NT2/D1 (cell line): ENCODE data around the gene CPEB1.

Experiments used
- SUZ12 ChIP-seq: IDR thresholded peaks from 2 replicates; pipeline ENCODE4 v1.6.1; 2011; ENCODE audit not compliant: insufficient read length, insufficient read depth; ENCODE audit errors: extremely low read depth
- YY1 ChIP-seq: IDR thresholded peaks from 2 replicates; pipeline ENCODE4 v1.6.1; 2011; ENCODE audit not compliant: insufficient read length, insufficient read depth
- ZNF274 ChIP-seq: IDR thresholded peaks from 2 replicates; pipeline ENCODE4 v1.6.1; 2011; ENCODE audit warnings: mild to moderate bottlenecking, low read depth, low read length

DNA sequence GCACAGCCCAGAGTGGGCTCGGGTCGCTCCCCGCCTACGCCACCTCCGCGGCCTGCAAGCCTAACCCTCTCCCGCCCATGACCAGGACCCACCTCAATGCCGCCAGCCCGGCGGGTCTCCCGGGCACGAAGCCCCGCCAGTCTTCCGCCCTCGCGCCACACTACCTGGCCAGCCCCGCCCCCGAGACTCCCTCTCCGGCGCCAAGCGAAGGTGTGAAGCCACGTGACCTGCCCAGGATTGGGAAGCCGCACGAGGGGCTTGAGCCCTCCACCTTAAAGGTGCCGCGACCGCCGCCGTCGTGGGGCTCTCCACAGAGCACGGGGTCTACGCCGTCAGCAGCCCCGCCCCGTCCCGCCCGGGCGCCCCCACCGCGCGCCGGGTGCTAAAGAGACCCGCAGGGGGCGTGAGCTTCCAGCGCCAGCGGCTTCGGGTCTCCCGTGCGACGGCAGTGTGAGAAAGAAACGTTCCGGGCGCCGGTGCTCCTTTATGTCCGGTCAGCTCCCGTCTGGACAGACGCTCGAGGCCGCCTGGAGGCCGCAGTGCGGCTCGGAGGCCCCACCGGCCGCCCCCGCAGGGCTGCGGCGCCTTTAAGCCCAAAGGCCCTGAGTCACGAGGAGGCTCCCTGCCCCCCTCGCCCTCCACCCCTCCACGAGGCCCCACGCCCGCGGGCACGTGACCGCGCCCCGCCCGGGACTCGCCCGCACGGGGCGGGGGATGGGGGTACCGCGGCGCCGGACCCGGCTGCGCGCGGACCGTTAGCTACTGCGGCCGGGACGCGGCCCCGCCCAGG lies at the start of gene CPEB1:
- no peak for TF ChIP-seq ZNF274
- no peak for TF ChIP-seq SUZ12
- TF ChIP-seq YY1: no peak
